Measurements from ENCODE around the gene SYS1. TPM values are rescaled to one million over a fixed set of nuclear protein-coding genes. Genes with fewer than 3 reads are reported as not detected.

The SYS1 gene
- total and polyA plus RNA-seq, 2 donors (not counting 3 experiments of a cell fraction or from before 2014, with no cell fraction given) = 27.4 to 79.6 TPM

- TF ChIP-seq CTCF (IDR thresholded peaks at IDR 0.05; ENCODE audit: extremely low read depth in 1 of 2, insufficient read depth in 1 of 2, low read depth in 1 of 2, low read length in 2 of 2) (no peak), POLR2A (IDR thresholded peaks at IDR 0.05; ENCODE audit: low read depth, low read length) (no peak), POLR2AphosphoS5 (IDR thresholded peaks at IDR 0.05; ENCODE audit: insufficient read depth, low read depth, low read length) (no peak)
- no peak for DNase-seq (ENCODE audit: low read depth, low spot score)
- Histone ChIP-seq H2AFZ (ENCODE audit: low read depth, low read length) (no peak overlapping the region), H3K36me3 (ENCODE audit: control insufficient read depth in 2 of 2, extremely low read depth in 1 of 2, insufficient read depth in 2 of 2, low read length in 2 of 2) (no peaks in the 10 kb centered on the region), H3K4me3 (replicated peaks in 1 of 3; ENCODE audit: insufficient read depth in 1 of 3, low read depth in 1 of 3, low read length in 3 of 3) (no peak overlapping the region), H3K9ac (replicated peaks; ENCODE audit: extremely low read depth, insufficient read depth, low read length) (no peak overlapping the region), H4K20me1 (replicated peaks; ENCODE audit: control insufficient read depth, extremely low read depth, insufficient read depth, low read length) (no peaks in the 10 kb centered on the region), H3K9me3 (replicated peaks; ENCODE audit: control insufficient read depth, insufficient read depth, low read length) (no peaks in the 10 kb centered on the region), H3K4me2 (ENCODE audit: insufficient read depth, low read length) (peak overlapping the region; percentile 89), H3K9me1 (replicated peaks; ENCODE audit: control insufficient read depth, extremely low read depth, insufficient read depth, low read length) (no peaks in the 10 kb centered on the region), H3K4me1 (ENCODE audit: control insufficient read depth, extremely low read depth, insufficient read depth, low read length) (peaks cover 62% of the 10 kb centered on the region), H3K27ac (ENCODE audit: insufficient read depth, low read depth, low read length) (no peak overlapping the region), H3K27me3 (ENCODE audit: control insufficient read depth in 2 of 2, insufficient read depth in 2 of 2, low read length in 2 of 2) (no peaks in the 10 kb centered on the region), H3K79me2 (ENCODE audit: control insufficient read depth, insufficient read depth, low read length) (peaks cover 55% of the 10 kb centered on the region)
- dilution Hi-C loops (cut with MboI; ENCODE audit: extremely low pct_ligation_motif_present, low sequenced_read_pairs) (no loop called here), intact Hi-C loops (cut with micrococcal nuclease) (loop anchor here (10.0 kb wide), 1 partner anchor 568 kb away; the partner anchor contains the start of gene PLTP)
- CTCF ChIA-PET = interaction anchor here (0.6 to 4.7 kb wide), 10 partner anchors 9 to 424 kb away, joined by 3 to 28 read pairs (median 7); partner anchors contain the start of gene SYS1
- FAIRE-seq = peak; percentile 63
- BruUV-seq (replicated peaks) = no TSS peak
- POLR2A ChIA-PET = interaction anchor here (0.8 to 3.5 kb wide), 6 partner anchors 10 to 27 kb away, joined by 4 to 52 read pairs (median 8); partner anchors contain the start of gene SYS1
These were observed 16.1 kb upstream of the SYS1 start for GRCh38 chr20:45346851-45347250.

GRCh38 chr20:45347297-45347935 is 15.5 kb upstream of the SYS1 start:
- peak overlapping the region; percentile 50 to 85 (median 69) for H3K4me3 ChIP-seq (replicated peaks in 1 of 3; ENCODE audit: insufficient read depth in 1 of 3, low read depth in 1 of 3, low read length in 3 of 3)
- TF ChIP-seq JUN (IDR thresholded peaks at IDR 0.05; ENCODE audit: borderline replicate concordance, insufficient read depth, insufficient read length, low read depth) = no peak
- no peak for TF ChIP-seq GATA2 (IDR thresholded peaks at IDR 0.05; ENCODE audit: insufficient read depth, insufficient read length, low read depth, low read length)
- TF ChIP-seq MAX (IDR thresholded peaks at IDR 0.05; ENCODE audit: insufficient read depth, insufficient read length) = no peak
- no peak for TF ChIP-seq POLR2A (IDR thresholded peaks at IDR 0.05; ENCODE audit: low read depth, low read length)
- no peak for TF ChIP-seq POLR2AphosphoS5 (IDR thresholded peaks at IDR 0.05; ENCODE audit: insufficient read depth, low read depth, low read length)
- no peak for TF ChIP-seq FOS (IDR thresholded peaks at IDR 0.05; ENCODE audit: borderline replicate concordance, insufficient read depth, low read length)
- TF ChIP-seq EZH2 (IDR thresholded peaks at IDR 0.05; ENCODE audit: borderline replicate concordance, low read depth, low read length, severe bottlenecking) = no peak
- no peak for TF ChIP-seq CTCF (IDR thresholded peaks at IDR 0.05; ENCODE audit: extremely low read depth in 1 of 2, insufficient read depth in 1 of 2, low read depth in 1 of 2, low read length in 2 of 2)
- no peak for TF ChIP-seq MYC (IDR thresholded peaks at IDR 0.05; ENCODE audit: low read depth, low read length)
- no peaks in the 10 kb centered on the region for H3K9me1 ChIP-seq (replicated peaks; ENCODE audit: control insufficient read depth, extremely low read depth, insufficient read depth, low read length)
- BruUV-seq (replicated peaks) = no TSS peak
- H3K27ac ChIP-seq (ENCODE audit: insufficient read depth, low read depth, low read length) = peak overlapping the region; percentile 62
- peaks cover 57% of the 10 kb centered on the region for H3K4me1 ChIP-seq (ENCODE audit: control insufficient read depth, extremely low read depth, insufficient read depth, low read length)
- H3K36me3 ChIP-seq (ENCODE audit: control insufficient read depth in 2 of 2, extremely low read depth in 1 of 2, insufficient read depth in 2 of 2, low read length in 2 of 2) = no peaks in the 10 kb centered on the region
- H3K9me3 ChIP-seq (replicated peaks; ENCODE audit: control insufficient read depth, insufficient read depth, low read length) = no peaks in the 10 kb centered on the region
- H3K27me3 ChIP-seq (ENCODE audit: control insufficient read depth in 2 of 2, insufficient read depth in 2 of 2, low read length in 2 of 2) = no peaks in the 10 kb centered on the region
- peak overlapping the region; percentile 69 for H3K9ac ChIP-seq (replicated peaks; ENCODE audit: extremely low read depth, insufficient read depth, low read length)
- H3K4me2 ChIP-seq (ENCODE audit: insufficient read depth, low read length) = peak overlapping the region; percentile 89
- no peaks in the 10 kb centered on the region for H4K20me1 ChIP-seq (replicated peaks; ENCODE audit: control insufficient read depth, extremely low read depth, insufficient read depth, low read length)
- peaks cover 49% of the 10 kb centered on the region for H3K79me2 ChIP-seq (ENCODE audit: control insufficient read depth, insufficient read depth, low read length)
- ChIA-PET CTCF (interaction anchor here (0.6 to 4.7 kb wide), 10 partner anchors 10 to 424 kb away, joined by 3 to 28 read pairs (median 7); partner anchors contain the start of gene SYS1), POLR2A (interaction anchor here (0.8 to 3.5 kb wide), 8 partner anchors 8 to 26 kb away, joined by 3 to 52 read pairs (median 6); partner anchors contain the start of gene SYS1)
- peak overlapping the region; percentile 51 for H2AFZ ChIP-seq (ENCODE audit: low read depth, low read length)
- intact Hi-C loops (cut with micrococcal nuclease) = loop anchor here (10.0 kb wide), 1 partner anchor 567 kb away; the partner anchor contains the start of gene PLTP
- FAIRE-seq (peak; percentile 33), DNase-seq (ENCODE audit: low read depth, low spot score) (no peak)
- dilution Hi-C loops (cut with MboI; ENCODE audit: extremely low pct_ligation_motif_present, low sequenced_read_pairs) = no loop called here
